NCI-H460 (cell line): Measurements from ENCODE around the gene NT5DC3. TPM values are rescaled to one million over a fixed set of nuclear protein-coding genes. Genes with fewer than 3 reads are reported as not detected.

Experiments used
- DNase-seq: peaks from one replicate; pipeline ENCODE4 v3.0.0-alpha.2; 2016; ENCODE audit warnings: low read depth; ENCODE audit errors: extremely low read depth
- total RNA-seq: library from RNA; depleted of rRNA; stranded (reverse); fragments of >200 nt; shearing (Covaris generic); gene quantifications from 2 replicates; pipeline ENCODE4 v1.2.3, GENCODE V29; 2014

The NT5DC3 gene
- total RNA-seq, 1 experiment from 2014 or later: 15.1 TPM

GRCh38 chr12:103791350-103791920 is 49.6 kb downstream of the NT5DC3 start:
- no peak for DNase-seq

GRCh38 chr12:103786201-103786600 is 54.8 kb downstream of the NT5DC3 start:
- no peak for DNase-seq

- no peak for DNase-seq
Observed at GRCh38 chr12:103785243-103786031, 55.6 kb downstream of the NT5DC3 start.

- DNase-seq: no peak
Observed at GRCh38 chr12:103783744-103784664, 57.0 kb downstream of the NT5DC3 start.

- no peak for DNase-seq
Observed at GRCh38 chr12:103782399-103782798, 58.6 kb downstream of the NT5DC3 start.

- no peak for DNase-seq
Observed at GRCh38 chr12:103780992-103781391, 60.0 kb downstream of the NT5DC3 start.

GRCh38 chr12:103780093-103780440 is 61.0 kb downstream of the NT5DC3 start:
- DNase-seq: no peak

GRCh38 chr12:103779410-103780092 is 61.5 kb downstream of the NT5DC3 start:
- no peak for DNase-seq

GRCh38 chr12:103778781-103779180 is 62.3 kb downstream of the NT5DC3 start:
- DNase-seq: no peak

- no peak for DNase-seq
Observed at GRCh38 chr12:103774977-103775560, 66.0 kb downstream of the NT5DC3 start.

- DNase-seq: no peak
Observed at GRCh38 chr12:103773109-103773910, 67.7 kb downstream of the NT5DC3 start.

GRCh38 chr12:103772367-103773108 is 68.5 kb downstream of the NT5DC3 start:
- DNase-seq: no peak

GRCh38 chr12:103771466-103771865 is 69.6 kb downstream of the NT5DC3 start:
- peak; percentile 43 for DNase-seq

GRCh38 chr12:103769240-103769945 is 71.6 kb downstream of the NT5DC3 start:
- DNase-seq: no peak

- DNase-seq: no peak
Observed at GRCh38 chr12:103768467-103769123, 72.4 kb downstream of the NT5DC3 start.

- DNase-seq: no peak
Observed at GRCh38 chr12:103766028-103766427, 75.0 kb downstream of the NT5DC3 start.

GRCh38 chr12:103765322-103765721 is 75.7 kb downstream of the NT5DC3 start:
- DNase-seq: no peak

- no peak for DNase-seq
Observed at GRCh38 chr12:103762473-103762872, 78.6 kb downstream of the NT5DC3 start.
